Measurements from ENCODE around the gene MERTK.

GRCh38 chr2:112075490-112076260 lies 177.3 kb downstream of the MERTK start:
- TF ChIP-seq TBP (IDR thresholded peaks at IDR 0.05; ENCODE audit: low read depth, low read length), result no peak
- no peak for TF ChIP-seq KDM1A (IDR thresholded peaks at IDR 0.05; ENCODE audit: borderline replicate concordance, low read length)
- no peak for TF ChIP-seq GABPA (IDR thresholded peaks at IDR 0.05; ENCODE audit: borderline replicate concordance, insufficient read depth, low read length)
- no peak for TF ChIP-seq CEBPB (IDR thresholded peaks at IDR 0.05; ENCODE audit: low read depth, low read length)

Measured in H1 (cell line).